Epidermal melanocyte (primary cell): ENCODE measurements around the gene ATP9A.

Experiments
- DNase-seq: peaks from one replicate; pipeline ENCODE4 v3.0.0; 2011; ENCODE audit warnings: low spot score; ENCODE audit not compliant: insufficient read length

ATP9A gene

DNA sequence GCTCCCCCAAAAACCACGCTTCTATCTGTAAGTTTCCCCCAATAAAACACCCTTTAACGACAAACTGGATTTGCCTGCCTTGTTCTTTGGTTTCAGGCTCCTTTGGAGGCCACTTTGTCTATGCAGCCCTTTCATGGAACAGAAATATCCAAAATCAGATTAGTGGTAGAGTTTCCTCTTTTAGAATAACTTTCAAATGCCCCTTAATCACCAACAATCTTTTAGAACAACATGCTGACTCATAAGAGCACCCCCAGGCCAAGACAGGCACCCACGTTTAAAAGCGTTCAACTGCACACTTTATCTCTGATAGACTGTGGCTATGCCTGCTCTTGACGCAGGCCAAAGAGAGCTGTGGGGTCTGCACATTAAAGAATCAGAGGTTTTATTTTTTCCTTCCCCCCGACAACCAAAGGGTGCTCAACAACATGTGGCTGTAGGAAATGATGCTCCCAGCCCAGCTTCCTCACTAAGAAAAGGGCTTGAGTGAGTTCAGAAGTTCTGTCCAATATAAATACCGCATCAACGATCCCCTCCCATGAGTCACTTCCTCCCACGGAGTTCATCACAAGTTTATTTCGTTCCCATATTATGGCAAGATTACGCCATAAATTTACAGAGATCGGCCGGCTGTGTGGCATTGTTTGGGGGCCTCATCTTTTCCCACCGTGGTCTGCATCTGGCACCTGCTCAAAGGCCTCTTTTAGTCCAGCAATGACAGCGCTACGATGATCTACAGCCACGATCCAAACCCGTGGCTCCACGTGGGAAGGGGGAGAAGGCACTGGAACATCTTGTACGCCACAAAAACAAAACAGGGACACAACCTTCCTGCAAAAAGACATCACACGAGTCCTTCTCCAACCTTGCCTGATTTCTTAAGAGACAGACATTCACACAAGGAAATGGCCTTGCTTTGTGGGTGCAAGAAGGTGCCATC, 136.9 kb downstream of the ATP9A start:
- DNase-seq: peak; percentile 90

DNA sequence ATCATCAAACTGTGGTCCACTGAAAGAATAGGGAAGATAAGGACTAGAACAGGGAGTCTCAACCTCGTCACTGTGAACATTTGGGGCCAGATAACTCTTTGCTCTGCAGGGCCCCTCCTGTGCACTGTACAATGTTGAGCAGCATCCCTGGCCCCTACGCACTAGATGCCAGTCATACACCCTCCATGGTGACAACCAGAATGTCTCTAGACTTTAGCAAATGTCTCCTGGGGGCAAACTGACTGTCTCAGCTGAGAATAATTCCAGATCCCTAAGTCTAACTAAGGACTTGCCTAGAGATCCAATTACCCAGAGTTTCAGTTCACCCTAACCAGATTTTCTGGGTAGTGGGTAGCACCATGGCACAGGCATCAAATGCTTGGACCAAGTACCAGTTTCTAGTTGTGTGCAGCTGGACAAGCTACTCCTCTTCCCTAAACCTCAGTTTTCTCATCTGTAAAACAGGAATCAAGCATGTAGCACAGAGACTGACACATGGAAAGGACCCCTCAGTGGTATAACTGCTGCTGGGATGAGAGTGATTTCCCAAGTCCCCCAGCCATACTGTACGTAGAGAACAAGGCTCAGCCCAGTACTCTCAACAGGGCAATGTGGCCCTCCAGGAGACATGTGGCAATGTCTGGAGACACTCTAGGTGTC, 138.7 kb downstream of the ATP9A start:
- no peak for DNase-seq

DNA sequence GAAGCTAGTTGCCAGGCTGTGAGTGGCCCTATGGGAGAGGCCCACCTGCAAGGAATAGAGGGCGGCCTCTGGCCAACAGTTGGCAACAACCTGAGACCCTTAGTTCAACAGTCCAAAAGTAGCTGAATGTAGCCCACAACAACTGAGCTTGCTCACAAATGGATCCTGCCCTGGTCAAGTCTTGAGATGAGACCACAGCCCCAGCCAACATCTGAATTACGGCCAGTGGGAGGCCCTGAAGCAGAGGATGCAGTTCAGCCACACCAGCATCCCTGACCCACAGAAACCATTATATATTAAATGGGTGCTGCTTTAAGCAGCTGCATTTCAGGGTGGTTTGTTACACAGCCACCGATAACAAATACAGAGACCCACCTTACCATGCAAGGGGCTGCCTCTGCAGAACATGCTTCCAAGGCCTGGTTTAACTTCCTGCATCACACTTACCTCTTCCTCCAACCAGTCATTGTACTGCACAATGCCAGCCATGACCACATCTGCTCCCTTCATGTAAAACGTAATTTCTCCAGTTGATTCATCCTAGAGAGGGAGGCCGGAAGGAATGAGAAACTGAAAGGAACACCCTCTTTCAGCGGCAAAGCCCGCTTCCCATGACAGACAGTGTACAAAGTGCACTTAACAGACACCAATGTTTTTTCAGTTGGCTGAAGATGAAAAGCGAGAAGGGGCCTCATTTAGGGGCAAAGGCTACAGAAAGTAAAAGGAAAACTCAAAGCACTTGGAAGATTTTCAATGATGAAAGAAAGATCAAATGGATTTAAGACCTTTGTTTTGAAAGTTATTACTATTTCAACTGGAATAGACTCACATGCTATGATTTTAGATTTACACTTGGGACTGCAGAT, 139.4 kb downstream of the ATP9A start:
- DNase-seq: no peak

DNA sequence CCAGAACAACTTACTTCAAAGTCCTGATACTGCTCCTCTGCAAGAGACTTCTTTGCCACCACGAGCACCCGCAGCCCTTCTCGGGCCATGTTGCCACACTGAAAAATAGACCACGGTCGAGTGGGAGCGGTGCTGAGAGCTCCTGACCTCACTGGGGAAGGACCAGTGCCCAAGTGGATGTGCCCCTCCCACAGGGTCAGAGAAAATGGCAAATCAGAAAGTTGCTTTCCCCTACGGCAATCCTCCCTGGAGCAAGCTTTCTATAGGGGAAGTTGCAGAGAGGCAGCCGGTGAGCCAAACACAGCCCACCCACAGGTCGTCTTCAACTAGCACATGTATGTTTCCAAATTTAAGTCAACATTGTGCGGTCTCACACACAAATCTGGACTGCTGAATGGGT, 140.6 kb downstream of the ATP9A start:
- no peak for DNase-seq

DNA sequence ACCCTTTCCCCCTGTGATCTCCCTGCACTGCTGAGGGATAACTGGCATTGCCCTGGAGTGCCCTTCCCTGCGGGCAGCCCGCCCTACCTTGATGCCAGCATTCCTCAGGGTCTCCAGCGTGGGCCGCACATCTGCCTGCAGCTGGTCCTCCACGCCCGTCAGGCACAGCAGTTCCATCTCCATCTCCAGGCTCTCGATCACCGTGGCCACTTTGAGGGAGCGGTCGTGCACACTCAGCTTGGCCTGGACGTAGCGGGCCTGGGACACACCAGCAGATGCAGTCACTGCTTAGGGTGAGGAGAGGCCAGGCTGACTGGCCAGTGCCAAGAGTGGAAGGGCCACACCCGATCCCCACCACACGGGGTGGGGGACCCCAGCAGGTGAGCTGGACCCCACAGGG, 143.1 kb downstream of the ATP9A start:
- DNase-seq: no peak

DNA sequence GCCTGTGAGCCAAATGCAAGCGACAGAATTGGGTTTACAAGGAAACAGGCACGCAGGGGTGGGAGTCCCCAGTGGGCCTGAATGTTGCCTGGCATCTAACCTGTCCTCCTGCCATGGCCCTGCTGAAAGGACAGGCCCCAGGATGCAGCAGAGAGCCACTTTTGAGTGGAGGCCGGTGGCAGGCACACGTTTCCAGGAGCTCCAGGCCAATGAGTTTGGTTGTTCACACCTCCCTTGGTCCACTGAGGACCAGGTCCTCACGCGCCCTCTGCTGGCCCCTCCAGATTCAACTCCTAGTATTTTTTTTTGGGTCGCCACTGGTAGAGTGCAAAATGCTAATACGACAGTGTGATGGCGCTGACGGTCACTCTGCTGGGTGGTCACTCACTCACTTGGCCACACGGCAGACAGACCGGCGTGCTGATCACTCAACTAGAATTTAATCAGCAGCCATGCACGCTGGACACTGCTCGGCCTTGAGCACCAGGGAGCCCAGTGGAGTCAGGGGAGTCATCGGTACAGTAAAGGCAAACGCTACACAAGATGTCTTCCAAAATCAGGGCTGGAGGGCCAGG, 143.9 kb downstream of the ATP9A start:
- DNase-seq: peak; percentile 66

DNA sequence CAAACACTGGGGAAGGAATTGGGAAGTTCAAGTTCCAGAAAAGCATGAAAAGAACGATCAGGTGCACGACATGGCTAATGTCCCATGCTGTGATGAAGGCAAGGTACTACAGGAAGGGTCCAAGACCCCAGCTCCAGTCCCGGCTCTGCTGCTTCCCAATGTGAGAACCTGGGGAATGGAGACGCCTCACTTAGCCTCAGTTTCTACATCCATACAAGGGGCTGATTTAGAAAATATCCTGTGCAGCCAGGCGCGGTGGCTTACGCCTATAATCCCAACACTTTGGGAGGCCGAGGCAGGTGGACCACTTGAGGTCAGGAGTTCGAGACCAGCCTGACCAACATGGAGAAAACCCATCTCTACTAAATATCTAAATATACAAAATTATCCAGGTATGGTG, 144.9 kb downstream of the ATP9A start:
- DNase-seq: no peak

DNA sequence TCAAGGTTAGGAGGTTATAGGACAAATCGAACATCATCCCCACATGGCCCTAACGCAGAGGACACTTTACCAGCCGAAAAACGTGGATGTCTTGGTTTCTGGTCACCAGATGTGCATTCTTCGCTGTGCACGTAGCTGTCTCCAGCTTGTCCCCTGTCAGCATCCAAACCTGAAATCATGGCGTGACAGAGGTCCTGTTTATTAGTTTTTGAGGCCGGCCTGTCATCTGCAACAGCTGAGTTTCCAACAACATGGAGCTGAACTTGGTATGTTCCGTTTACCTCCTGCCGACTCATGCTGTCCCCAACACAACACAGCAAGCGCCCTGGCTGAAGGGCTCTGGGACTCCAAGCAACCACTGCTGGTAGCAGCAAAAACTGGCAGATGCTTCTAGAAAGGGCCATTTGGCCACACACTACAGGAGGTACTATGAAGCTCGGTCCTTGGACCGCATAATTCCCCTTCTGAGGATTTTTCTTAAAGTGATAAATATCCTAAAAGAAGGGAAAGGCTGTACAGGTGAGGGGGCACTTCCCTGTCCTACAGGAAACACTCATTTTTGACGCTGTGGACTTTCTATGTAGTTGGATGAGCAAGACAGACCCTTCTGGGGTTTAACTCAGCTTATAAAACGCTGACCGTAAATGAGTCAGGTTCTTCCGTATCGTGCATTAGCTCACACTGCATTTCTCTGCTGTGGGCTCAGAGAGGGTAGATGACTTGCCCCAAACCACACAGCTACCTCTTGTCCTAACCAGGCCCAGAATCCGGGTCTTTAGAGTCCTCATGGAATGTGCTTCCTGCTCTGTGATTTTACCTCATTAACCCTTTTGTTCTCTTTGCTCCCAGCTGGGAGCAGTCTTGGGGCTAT, 146.0 kb downstream of the ATP9A start:
- no peak for DNase-seq

DNA sequence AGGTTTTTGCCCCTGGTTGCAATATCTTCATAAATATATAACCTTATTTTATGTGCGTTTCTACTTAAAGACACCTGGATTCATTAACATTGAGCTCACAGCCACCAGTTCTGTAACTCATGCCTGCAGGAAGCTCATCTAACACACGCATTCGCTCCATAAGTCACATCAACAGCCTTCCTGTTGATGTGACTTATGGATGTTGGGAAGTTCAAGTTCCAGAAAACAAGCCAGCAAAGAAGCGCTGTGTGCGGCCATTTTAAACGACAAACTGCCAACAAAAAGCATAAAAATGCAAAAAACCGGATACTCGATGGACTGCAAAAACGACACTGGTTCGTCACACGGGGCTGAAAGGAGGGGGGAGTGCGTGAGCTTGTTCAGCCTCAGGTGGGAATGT, 147.8 kb downstream of the ATP9A start:
- DNase-seq: no peak

DNA sequence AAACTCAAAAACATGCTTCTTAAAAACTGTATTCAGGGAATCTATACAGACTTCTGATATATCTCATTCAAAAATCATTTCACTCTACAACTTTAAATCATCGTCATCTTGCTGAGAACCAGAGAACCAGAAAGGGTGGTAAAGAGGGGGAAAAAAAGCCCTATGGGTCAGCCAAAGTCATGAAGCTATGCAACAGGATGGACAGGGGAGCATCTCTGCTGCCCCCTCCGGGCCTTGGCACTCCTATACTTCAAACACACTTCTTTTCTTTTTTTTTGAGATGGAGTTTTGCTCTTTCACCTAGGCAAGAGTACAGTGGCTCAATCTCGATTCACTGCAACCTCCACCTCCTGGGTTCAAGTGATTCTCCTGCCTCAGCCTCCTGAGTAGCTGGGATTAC, 152.1 kb downstream of the ATP9A start:
- no peak for DNase-seq

DNA sequence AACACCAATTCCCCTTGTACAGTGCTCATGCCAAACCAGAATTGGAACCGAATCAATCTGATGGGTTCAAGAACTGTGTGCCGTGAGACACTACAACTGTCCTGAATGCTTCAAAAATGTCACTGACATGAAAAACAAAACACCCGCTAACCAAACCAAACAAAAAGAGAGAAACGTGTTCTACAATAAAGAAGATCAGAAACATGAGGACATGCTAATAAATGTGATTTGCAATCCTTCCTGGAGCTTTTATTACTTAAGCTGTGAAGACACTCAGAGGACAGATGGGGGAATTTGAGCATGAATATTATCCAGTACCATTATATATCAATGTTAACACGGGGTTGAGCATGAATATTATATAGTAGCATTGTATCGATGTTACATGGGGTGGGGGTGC, 153.5 kb downstream of the ATP9A start:
- no peak for DNase-seq

DNA sequence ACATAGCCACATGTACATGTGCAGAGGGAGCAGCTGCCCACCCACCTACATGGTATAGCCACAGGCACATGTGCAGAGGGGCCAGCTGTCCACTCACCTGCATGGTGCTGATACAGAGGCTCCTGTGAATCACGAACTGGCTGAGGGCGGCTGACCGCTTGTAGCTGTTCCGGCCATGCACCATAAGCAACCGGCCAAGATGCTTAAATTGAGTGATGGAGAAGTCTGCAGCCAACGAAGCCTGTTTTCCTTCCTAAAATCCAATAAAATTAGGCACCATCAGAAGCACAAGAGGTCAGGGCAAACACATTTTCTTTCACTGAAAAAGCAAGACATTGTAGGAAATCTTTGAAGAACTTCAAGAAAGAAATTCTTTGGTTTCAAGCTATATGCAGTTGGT, 154.6 kb downstream of the ATP9A start:
- DNase-seq: no peak

DNA sequence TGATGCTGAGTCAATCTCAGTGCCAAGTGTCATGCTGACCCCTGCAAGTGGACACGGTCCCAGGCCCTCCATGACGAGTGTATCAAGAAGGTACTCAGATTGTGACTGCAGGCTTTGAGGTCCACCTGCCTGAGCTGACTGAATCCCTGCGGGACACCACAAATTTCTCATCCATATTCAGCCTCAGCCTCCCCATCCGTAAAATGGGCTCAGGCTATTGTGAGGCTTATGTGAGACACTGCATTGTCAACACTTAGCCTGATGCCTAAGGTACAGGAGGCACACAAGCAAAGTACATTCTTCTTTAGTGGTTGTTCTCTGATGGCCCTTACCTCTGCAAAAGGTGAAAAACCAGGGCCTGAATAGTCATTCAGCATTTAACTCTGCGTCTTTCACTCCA, 155.3 kb downstream of the ATP9A start:
- DNase-seq: no peak

DNA sequence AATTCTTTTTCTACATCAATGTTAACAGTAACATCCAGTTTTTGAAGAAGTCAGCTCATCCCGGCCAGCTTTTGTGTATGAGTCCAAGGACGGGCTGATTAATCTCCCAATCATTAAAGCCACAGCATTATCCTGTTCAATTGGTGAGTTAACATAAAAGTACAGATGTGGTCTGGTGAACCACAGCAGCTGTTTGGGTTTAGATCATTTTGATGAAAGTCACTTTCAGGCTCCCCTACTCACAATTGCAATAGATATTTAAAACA, 156.6 kb downstream of the ATP9A start:
- DNase-seq: no peak

DNA sequence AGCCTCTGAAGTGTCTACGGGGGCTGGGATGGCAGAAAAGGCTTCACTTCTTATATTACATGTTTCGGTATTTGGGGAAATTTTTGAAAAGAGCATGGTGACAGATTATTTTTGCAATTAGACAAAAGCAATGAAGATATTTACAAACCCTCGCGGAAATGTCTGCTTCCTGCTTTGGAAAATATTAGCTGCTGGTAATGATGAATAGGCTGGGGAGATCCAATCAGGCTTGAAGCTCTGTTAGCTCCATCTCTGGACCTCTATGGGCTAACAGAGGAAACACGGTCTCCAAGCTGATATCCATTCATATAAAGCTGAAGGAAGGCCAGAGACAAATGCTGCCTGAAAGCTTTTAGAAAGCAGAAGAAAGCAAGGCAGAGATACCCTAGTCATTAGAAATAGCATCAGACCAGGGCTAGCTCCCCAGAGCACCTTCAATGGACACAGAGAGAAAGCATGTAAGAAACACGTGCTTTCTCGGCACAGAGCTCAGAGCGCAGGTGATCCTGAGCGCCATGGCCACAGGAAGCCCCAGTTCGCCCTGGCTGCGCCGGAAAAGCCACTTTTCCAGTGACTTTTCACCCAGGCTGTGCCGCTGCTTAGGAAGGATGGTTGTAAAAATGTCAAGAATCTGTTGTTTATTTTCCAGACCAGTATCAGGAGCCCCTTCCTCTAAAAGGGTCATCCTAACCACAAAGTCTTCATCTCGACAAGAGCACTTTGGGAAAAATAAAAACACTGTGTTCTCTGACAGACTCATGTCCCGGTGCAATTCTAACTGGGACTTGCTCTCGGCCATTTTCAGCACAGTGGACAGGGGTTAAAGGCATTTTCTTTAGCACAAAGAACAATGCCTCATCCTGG, 157.2 kb downstream of the ATP9A start:
- DNase-seq: peak; percentile 8

DNA sequence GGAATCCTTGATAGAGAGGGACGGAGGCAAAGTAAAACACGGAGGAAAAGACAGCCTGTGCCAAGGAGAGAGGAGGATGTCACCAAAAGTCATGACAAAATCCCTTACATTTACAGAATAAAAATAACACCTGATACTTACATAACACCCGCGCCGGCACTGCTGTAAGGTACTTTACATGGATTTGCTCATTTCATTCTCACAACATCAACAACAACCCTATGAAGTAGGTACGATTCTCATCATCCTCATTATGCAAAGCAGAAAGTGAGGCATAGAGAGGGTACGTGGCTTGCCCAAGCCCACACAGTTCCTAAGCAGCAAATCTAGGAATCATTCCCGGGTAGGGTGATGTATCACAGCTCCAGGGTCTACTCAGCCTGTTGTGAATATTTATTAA, 158.1 kb downstream of the ATP9A start:
- no peak for DNase-seq

DNA sequence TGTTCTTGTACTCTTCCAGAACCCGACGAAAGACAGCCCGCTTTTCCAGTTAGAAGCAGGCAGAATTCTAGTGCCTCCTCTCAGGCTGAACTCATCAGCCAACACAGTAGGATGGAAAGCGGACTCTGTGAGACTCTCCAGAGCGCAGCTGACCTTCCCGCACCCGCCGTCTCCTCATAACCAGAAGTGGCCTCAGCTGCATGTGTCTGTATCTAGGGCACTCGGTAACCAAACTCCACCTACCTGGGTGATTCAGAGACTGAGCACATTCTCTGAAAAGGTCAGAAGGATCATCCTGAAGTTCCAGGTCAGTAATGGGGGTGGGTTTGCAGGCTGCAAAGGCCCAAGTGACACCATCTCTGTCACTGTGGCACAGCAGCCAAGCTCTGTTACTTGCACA, 158.9 kb downstream of the ATP9A start:
- no peak for DNase-seq

DNA sequence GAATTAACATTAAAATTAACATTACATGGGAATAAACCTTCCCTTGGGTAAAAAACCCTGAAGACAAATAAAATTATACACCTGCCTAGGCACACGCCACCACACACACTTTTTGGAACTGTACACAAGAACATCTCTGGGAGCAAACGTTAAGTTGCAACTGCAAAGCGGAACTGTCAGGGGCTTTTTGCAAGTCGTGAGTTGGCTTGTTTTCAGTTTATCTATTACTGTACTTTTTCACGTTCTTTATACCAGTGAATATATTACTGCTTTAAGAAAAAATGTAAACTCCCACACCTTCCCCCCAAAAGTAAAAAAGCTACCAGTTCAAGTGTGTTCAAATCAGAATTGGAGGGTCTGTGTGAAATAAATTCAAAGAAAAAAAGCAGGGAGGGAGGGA, 160.1 kb downstream of the ATP9A start:
- DNase-seq: no peak

DNA sequence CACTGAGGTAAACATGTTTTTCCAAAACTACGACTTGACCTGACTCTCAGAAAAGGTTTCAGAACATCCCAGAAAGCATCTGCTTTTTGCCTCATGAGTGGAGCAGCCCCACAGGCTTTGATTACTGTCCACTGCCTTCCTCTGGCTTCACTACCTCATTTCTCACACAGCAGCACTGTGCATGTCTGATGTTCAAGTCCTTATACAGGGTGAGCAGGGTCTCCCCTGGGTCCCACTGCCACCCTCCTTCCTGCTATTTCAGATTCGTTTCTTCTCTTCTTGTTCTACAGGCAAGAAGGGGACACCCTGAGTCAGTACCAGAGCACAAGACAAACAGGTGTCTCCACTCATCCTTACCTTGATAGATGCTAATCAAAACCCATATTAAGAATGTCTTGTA, 161.0 kb downstream of the ATP9A start:
- DNase-seq: no peak

DNA sequence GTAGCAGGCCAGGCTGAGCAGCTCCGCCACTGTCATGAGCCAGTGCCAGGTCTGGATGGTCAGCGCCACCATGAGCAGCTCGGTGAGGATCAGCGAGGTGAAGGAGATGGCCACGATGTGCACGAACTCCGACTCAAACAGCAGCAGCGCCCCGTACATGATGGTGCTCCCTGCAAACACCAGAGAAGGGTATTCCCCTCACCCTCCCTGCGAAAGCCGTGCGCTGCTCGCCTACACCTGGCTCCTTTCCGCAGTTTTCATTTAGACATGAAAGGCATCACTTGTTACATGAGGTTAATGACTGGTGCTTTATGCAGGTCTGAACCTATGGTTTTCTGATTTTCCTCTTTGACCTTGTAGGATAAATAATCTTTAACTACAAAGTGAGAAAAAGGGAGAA, 163.3 kb downstream of the ATP9A start:
- no peak for DNase-seq
